GM12801 (cell line): ENCODE measurements around the gene UNC13C.

Source experiments
- CTCF ChIP-seq: IDR thresholded peaks from one replicate; pipeline ENCODE4 v1.5.1; 2011; ENCODE audit warnings: control low read depth; ENCODE audit not compliant: insufficient read length; ENCODE audit errors: extremely low read depth

The UNC13C gene

GRCh38 chr15:53985562-53985961 is 7.3 kb downstream of the UNC13C start:
- TF ChIP-seq CTCF: no peak

DNA sequence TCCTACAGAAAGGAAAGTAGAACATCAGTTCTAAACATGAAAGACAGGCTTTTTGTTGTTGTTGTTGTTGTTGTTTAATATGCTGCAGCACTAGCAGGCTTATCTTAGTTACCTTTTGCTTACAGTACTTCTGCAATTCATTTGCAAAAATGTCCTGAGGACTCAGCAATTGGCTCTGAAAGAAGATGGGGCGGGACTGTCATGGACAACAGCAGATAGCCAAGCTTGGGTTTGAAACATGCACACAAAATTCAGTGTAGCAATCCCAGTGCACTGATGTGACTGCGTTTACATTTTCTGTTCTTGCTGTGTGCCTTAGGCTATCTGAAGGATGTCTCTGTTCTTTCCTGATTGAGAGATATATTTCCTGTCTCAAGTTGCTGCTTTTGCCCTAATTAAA is 9.2 kb downstream of the UNC13C start:
- TF ChIP-seq CTCF: no peak

DNA sequence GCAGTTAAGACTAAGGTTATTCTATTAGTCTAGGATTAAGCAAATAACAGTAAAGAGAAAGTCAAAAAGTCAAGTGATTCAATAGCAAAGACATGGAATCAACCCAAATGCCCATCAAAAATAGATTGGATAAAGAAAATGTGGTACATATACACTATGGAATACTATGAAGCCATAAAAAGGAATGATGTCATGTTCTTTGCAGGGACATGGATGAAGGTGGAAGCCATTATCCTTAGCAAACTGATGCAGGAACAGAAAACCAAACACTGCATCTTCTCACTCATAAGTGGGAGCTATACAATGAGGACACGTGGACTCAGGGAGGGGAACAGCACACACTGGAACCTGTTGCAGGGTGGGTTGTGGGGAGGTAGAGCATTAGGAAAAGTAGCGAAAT is 29.0 kb downstream of the UNC13C start:
- TF ChIP-seq CTCF: no peak

- no peak for TF ChIP-seq CTCF
Observed at GRCh38 chr15:54011656-54012055, 33.4 kb downstream of the UNC13C start.

- TF ChIP-seq CTCF: no peak
Observed at GRCh38 chr15:54014067-54014655, 35.9 kb downstream of the UNC13C start.

DNA sequence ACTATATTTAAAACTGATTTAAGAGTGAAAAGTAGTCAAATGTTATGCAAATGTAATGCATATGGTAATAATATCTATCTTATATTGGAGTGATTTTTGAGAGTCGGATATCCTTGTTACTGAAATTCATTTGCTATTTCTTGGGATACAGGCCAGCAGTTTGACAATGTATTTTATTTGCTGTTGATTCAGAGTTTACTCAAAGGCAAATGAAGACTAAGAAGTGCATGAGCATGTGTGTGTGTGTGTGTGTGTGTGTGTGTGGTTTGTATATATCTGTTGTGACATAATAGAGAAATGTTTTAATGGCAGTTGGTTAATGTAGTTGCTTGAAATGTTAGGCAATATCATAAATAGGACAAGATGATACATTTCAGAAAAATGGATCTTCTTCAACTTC is 39.0 kb downstream of the UNC13C start:
- no peak for TF ChIP-seq CTCF

DNA sequence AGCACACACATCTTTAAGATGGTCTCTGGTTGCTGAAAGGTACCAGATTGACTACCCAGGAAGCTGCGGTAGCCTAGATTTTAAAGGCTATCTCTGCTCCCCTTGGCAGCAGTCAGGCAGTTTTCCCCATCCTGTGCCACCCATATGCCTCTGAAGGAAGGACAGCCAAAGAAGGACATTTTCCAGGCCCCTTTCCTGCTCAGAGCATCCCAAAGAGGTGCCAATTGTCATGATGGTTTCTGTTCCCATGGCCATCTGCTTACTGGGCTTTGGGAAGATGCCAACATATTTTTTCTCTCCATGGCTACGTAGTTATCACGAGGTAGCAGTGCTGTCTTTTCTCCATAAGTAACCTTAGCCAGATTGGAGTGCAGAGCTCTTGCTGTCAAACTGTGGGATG is 39.7 kb downstream of the UNC13C start:
- no peak for TF ChIP-seq CTCF
